GM10847 (cell line): ENCODE measurements around the gene CHKA.

Experiments used
- POLR2A ChIP-seq: IDR thresholded peaks from 2 replicates; pipeline ENCODE4 v1.6.1; 2011; ENCODE audit not compliant: insufficient read length; ENCODE audit errors: extremely low read depth

CHKA gene

GRCh38 chr11:68133761-68134160 is 12.6 kb upstream of the CHKA start:
- no peak for TF ChIP-seq POLR2A

DNA sequence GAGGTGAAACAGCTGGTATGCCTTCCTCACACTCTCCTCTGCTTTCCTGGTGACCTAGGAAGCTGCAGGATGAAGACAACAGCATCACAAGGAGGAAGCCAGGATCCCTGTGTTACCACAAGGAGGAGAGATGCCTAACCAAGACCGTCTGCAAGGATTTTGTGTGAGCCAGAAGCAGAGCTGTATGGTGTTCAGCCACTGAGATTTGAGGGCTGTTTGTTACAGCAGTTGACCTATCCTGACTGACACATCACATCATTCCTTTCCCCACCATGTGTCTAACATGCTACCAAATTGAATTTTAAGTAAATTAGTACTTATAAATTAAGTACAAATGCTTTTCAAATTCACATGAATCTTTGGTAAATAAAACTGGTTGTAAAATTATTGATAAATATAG is 8.9 kb upstream of the CHKA start:
- no peak for TF ChIP-seq POLR2A

DNA sequence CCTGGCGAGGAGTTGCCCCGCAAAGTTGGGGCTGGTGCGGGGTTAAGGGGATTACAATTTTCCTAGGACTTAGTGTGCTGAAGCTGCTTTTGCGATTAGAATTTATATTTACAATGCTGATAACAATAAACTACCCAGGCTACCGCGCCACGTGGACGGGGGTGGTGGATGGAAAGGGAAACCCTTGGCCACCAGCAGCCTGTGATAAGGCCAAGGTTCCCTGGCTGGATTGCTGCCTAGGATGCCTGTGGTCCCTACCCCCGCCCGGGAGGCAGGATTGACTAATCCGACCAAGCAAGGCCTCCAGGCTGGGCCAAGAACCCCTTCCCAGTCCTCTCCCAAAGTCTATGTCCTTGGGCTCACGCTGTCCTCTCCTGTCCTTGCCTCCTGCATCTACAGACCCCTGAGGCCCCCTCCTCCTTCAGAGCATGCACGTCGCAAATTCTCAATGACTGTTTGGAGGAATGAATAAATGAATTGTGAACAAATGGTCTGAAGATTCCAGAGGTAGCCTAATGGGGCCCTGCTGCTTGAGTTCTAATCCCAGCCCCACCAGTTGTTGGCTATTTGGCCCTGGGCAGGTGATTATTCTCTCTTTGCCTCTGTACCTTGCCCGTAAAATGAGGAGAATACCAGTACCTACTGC is 7.6 kb upstream of the CHKA start:
- no peak for TF ChIP-seq POLR2A

DNA sequence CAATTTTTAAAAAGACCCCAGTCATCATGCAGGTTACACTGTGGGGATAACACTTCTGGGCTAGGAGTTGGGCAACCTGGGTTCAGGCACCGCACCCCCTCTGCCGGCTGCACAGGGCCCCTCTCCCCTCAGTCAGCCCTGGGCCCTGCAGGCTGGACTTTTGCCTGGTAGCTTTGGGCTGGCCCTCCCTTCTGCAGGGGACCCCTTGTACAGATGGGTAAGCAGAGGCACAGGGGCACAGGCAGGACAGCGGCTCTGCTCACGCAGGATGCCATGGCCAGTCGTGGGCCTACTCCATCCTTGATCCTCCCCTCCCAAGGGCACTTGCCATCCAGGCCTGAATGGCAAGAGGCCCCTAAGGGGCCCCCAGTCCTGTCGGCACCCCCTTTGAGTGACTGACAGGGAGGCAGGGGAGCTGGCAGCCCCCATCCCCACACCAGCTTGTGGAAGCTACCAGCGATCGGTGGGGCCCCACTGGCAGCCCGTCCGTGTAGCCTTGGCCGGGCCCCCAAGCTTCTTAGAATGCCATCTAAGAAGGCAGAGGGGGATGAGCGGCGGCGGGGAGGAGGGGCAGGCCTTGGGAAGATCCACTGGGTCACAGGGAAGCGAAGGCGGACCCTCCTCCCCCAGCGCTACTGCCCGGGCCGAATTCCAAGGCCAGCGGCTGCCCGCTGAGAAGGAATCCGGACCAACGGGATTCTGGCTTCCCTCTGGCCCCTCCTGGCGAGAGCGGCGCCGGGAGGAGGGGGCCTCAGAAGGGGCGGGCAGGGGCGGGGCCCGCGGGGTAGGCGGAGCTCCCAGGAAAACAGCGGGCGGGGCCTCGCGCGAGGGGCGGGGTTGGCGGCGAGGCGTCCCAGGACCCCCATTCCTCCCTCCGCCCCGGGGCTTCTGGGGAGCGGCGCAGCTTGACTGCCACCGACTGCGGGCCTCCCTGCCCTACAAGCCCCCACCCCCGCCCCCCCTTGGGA is 6.8 kb upstream of the CHKA start:
- TF ChIP-seq POLR2A: no peak

DNA sequence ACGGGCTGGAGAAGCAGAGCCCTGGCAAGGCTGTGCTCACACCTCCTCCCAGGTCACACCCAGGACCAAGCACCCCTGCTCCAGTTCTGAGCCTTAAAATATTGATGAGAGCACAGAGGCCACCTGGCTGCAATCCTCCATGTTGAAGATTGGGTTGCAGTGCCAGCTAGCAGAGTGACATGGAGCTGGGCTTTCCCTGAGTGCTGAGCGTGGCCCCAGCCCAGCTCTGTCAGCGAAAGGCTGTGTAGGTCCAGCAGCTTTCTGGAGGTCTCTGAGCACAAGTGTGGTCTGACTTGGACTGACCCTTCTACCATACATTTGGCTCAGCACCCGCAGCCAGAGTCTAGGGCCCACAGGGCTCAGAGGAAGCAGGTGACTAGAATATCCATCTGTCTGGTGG is 4.0 kb upstream of the CHKA start:
- TF ChIP-seq POLR2A: no peak

GRCh38 chr11:68122936-68123539 is 1.9 kb upstream of the CHKA start:
- no peak for TF ChIP-seq POLR2A

DNA sequence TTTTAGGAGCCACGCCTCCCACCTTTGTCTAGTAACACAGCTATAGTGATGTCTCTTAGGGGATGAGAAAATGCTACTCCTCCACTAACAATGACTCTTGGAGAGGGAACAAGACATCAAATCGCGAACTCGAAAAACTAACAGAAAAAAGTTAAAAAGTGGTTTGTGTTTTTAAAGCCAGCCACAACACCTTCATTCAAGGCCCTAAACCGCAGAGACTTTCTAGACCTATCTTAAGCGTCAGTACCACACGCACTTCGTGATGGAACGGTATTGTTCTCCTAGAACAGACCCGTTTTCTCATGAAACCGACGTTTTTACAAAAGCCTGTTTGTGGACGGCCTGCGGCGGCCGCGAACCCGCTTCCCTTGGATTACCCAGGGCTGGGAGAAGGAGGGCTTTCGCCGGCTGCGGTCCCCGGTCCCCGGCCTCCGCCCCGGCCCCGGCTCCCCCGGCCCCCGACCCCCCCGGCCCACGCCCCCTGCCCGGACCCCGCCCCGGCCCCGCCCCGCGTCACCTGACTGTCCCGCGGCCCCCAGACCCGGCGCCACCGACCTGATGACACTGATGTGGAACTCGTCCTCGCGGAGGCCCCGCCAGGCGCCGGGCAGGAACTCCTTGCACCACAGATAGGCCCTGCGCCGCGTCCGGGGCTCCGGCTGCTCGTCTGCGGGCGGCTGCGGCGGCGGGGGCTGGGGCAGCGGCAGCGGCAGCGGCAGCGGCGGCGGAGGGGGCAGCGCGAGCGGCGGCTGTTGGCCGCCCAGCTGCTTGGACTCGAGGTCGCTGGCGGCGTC is 718 bp downstream of the CHKA start:
- no peak for TF ChIP-seq POLR2A

GRCh38 chr11:68118706-68119448 is 2.3 kb downstream of the CHKA start:
- TF ChIP-seq POLR2A: no peak

DNA sequence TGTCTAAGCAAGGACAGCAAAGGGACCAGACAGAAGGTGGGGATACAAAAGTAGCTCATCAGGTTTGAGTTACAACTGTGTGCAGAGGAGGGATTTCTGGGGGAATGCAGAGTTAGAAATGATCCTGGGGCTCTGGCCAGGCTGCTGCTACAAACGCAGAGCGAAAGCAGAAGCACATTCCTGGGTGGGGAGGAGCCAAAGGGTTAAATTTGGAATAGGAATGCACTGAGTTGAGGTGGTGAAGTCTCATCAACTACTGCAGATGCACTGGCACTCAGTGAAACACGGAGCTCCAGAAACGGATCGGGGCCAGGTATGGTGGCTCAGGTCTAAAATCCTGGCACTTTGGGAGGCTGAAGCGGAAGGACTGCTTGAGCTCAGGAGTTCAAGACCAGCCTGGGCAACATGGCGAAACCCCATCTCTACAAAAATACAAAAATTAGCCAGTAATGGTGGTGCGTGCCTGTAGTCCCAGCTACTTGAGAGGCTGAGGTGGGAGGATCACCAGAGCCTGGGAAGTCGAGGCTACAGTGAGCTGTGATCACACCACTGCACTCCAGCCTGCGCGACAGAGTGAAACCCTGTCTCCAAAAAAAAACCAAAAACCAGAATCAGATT is 3.2 kb downstream of the CHKA start:
- TF ChIP-seq POLR2A: no peak

- no peak for TF ChIP-seq POLR2A
These were observed 4.2 kb downstream of the CHKA start for GRCh38 chr11:68116974-68117373.

DNA sequence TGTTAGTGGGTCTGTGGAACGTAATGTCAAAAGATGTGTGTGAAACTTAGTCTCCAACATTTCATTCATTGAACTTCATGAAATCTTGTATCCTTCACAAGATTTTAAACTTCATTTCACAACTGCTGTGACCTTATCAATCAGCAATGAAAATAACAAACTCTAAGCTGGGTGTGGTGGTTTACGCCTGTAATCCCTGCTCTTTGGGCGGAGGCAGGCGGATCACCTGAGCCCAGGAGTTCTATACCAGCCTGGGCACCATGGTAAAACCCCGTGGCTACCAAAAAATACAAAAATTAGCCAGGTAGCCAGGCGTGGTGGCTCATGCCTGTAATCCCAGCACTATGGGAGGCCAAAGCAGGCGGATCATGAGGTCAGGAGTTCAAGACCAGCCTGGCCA is 5.1 kb downstream of the CHKA start:
- no peak for TF ChIP-seq POLR2A

GRCh38 chr11:68115285-68115684 is 5.9 kb downstream of the CHKA start:
- no peak for TF ChIP-seq POLR2A

GRCh38 chr11:68113986-68114385 is 7.2 kb downstream of the CHKA start:
- no peak for TF ChIP-seq POLR2A

DNA sequence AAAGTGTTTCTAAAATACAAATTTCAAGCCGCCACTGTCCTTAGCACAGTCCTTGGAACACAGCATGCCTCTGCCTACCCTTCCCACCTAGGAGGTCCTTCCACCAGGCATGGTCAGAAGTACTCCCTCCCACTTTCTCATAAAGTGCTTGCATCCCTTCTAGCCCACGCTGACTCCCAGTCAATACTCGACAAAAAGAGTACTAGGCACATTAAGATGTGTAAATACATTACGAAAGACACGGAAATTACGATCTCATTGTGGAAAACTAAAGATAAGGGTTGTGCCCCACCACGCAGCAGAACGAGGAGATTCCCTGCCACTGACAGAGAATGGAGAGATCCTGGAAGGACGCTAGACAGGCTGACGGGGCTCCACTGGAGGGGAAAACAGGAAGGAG is 13.5 kb downstream of the CHKA start:
- no peak for TF ChIP-seq POLR2A

GRCh38 chr11:68106165-68106940 is 14.8 kb downstream of the CHKA start:
- TF ChIP-seq POLR2A: no peak
